Stimulated activated naive CD8-positive, alpha-beta T cell treated with anti-CD3 and anti-CD28 coated beads, Interleukin-15, amount 100 ng/mL, for 72 hours (primary cell): ENCODE data around the gene RASGRP3.
"Not testable (repeated sequence)": the region's sequence is repeated elsewhere in the genome, so short reads cannot be mapped to it uniquely, and the experiment has no call there.

Experiments
- ATAC-seq: fragments of 150-1000 bp; cut with Tn5 transposase; 2 replicates; pipeline ENCODE4 v1.10.0; 2021; ENCODE audit warnings: mild to moderate bottlenecking, moderate library complexity
- DNase-seq, 2 donors: peaks; one replicate each; pipeline ENCODE4 v3.0.0; 2021 to 2022
- H3K27ac Mint-ChIP-seq, 2 donors: one replicate each; pipeline ENCODE4 v1.8.0; 2022; ENCODE audit warnings: mild to moderate bottlenecking in 2 of 2, mixed read lengths in 2 of 2, moderate library complexity in 2 of 2
- H3K27me3 Mint-ChIP-seq: one replicate; pipeline ENCODE4 v1.8.0; 2022; ENCODE audit warnings: mixed read lengths
- H3K4me1 Mint-ChIP-seq: one replicate; pipeline ENCODE4 v1.8.0; 2022; ENCODE audit warnings: mild to moderate bottlenecking, mixed read lengths
- H3K4me3 Mint-ChIP-seq, 2 donors: one replicate each; pipeline ENCODE4 v1.8.0; 2022; ENCODE audit warnings: mild to moderate bottlenecking in 2 of 2, mixed read lengths in 2 of 2, moderate library complexity in 1 of 2
- H3K9me3 Mint-ChIP-seq, 2 donors: one replicate each; pipeline ENCODE4 v1.8.0; 2022; ENCODE audit warnings: mixed read lengths in 2 of 2

Gene RASGRP3

GRCh38 chr2:33444967-33445366, 31.5 kb upstream of the RASGRP3 start:
- DNase-seq: no peak
- H3K27me3 Mint-ChIP-seq: no peaks in the 10 kb centered on the region
- no peak overlapping the region for H3K4me3 Mint-ChIP-seq
- peak overlapping the region in 1 of 2 donors; percentile 61 for H3K27ac Mint-ChIP-seq
- no peaks in the 10 kb centered on the region for H3K9me3 Mint-ChIP-seq
- no peak for ATAC-seq
- no peaks in the 10 kb centered on the region for H3K4me1 Mint-ChIP-seq

- Mint-ChIP-seq H3K27ac (no peak overlapping the region), H3K4me1 (no peaks in the 10 kb centered on the region)
These were observed 28.1 kb upstream of the RASGRP3 start for GRCh38 chr2:33448220-33448899.

GRCh38 chr2:33451214-33451613, 25.2 kb upstream of the RASGRP3 start:
- Mint-ChIP-seq H3K4me1 (no peaks in the 10 kb centered on the region), H3K27me3 (no peaks in the 10 kb centered on the region), H3K9me3 (peaks cover 11 to 29% of the 10 kb centered on the region in 2 donors), H3K27ac (no peak overlapping the region), H3K4me3 (no peak overlapping the region)
- no peak for DNase-seq
- no peak for ATAC-seq

More at GRCh38 chr2:33448220-33448899, 28.1 kb upstream of the RASGRP3 start:
- ATAC-seq (no peak), DNase-seq (no peak)
- no peak overlapping the region for H3K4me3 Mint-ChIP-seq
- H3K9me3 Mint-ChIP-seq: peaks cover 7 to 19% of the 10 kb centered on the region in 2 donors
- no peaks in the 10 kb centered on the region for H3K27me3 Mint-ChIP-seq

GRCh38 chr2:33451825-33452224, 24.6 kb upstream of the RASGRP3 start:
- no peak overlapping the region for H3K4me3 Mint-ChIP-seq
- peaks cover 11 to 29% of the 10 kb centered on the region in 2 donors for H3K9me3 Mint-ChIP-seq
- no peak for ATAC-seq

GRCh38 chr2:33452545-33452944, 23.9 kb upstream of the RASGRP3 start:
- Mint-ChIP-seq H3K27ac (no peak overlapping the region), H3K4me3 (no peak overlapping the region), H3K9me3 (peaks cover 11 to 29% of the 10 kb centered on the region in 2 donors), H3K27me3 (no peaks in the 10 kb centered on the region), H3K4me1 (no peaks in the 10 kb centered on the region)
- DNase-seq (no peak), ATAC-seq (no peak)

More at GRCh38 chr2:33451825-33452224, 24.6 kb upstream of the RASGRP3 start:
- DNase-seq: no peak
- H3K27ac Mint-ChIP-seq: no peak overlapping the region
- no peaks in the 10 kb centered on the region for H3K27me3 Mint-ChIP-seq
- no peaks in the 10 kb centered on the region for H3K4me1 Mint-ChIP-seq

- H3K4me3 Mint-ChIP-seq: no peak overlapping the region
- no peak overlapping the region for H3K27ac Mint-ChIP-seq
- H3K9me3 Mint-ChIP-seq: peaks cover 11 to 29% of the 10 kb centered on the region in 2 donors
- H3K27me3 Mint-ChIP-seq: no peaks in the 10 kb centered on the region
- DNase-seq (no peak), ATAC-seq (no peak)
- H3K4me1 Mint-ChIP-seq: no peaks in the 10 kb centered on the region
These were observed 22.5 kb upstream of the RASGRP3 start for GRCh38 chr2:33453905-33454479.

GRCh38 chr2:33457556-33458247, 18.7 kb upstream of the RASGRP3 start:
- Mint-ChIP-seq H3K9me3 (peaks cover 4 to 17% of the 10 kb centered on the region in 2 donors), H3K4me1 (no peaks in the 10 kb centered on the region), H3K4me3 (no peak overlapping the region), H3K27me3 (no peaks in the 10 kb centered on the region), H3K27ac (no peak overlapping the region)
- no peak for ATAC-seq
- DNase-seq: no peak

GRCh38 chr2:33458248-33458819, 18.1 kb upstream of the RASGRP3 start:
- H3K9me3 Mint-ChIP-seq: peaks cover 4 to 10% of the 10 kb centered on the region in 2 donors
- no peaks in the 10 kb centered on the region for H3K4me1 Mint-ChIP-seq
- no peak for DNase-seq
- no peak overlapping the region for H3K27ac Mint-ChIP-seq
- H3K27me3 Mint-ChIP-seq: no peaks in the 10 kb centered on the region
- ATAC-seq: no peak
- H3K4me3 Mint-ChIP-seq: no peak overlapping the region

- ATAC-seq (no peak), DNase-seq (no peak)
- H3K27me3 Mint-ChIP-seq: no peaks in the 10 kb centered on the region
- H3K4me3 Mint-ChIP-seq: no peak overlapping the region
- no peaks in the 10 kb centered on the region for H3K4me1 Mint-ChIP-seq
- H3K27ac Mint-ChIP-seq: no peak overlapping the region
- H3K9me3 Mint-ChIP-seq: peaks cover 0 to 2% of the 10 kb centered on the region in 2 donors
These were observed 16.7 kb upstream of the RASGRP3 start for GRCh38 chr2:33459745-33460144.

- not testable (repeated sequence) for H3K4me1 Mint-ChIP-seq, H3K9me3 Mint-ChIP-seq, H3K27me3 Mint-ChIP-seq, DNase-seq, H3K4me3 Mint-ChIP-seq, H3K27ac Mint-ChIP-seq, ATAC-seq
These were observed 13.9 kb upstream of the RASGRP3 start for GRCh38 chr2:33462512-33462911.

- H3K27ac Mint-ChIP-seq: no peak overlapping the region
These were observed 9.0 kb upstream of the RASGRP3 start for GRCh38 chr2:33467413-33467812.

GRCh38 chr2:33469238-33469637, 7.2 kb upstream of the RASGRP3 start:
- no peaks in the 10 kb centered on the region for H3K9me3 Mint-ChIP-seq
- H3K4me3 Mint-ChIP-seq: no peak overlapping the region
- DNase-seq: no peak
- peaks cover under 1% of the 10 kb centered on the region for H3K4me1 Mint-ChIP-seq
- no peak overlapping the region for H3K27ac Mint-ChIP-seq
- ATAC-seq: no peak
- no peaks in the 10 kb centered on the region for H3K27me3 Mint-ChIP-seq

More at GRCh38 chr2:33467413-33467812, 9.0 kb upstream of the RASGRP3 start:
- no peak for ATAC-seq
- Mint-ChIP-seq H3K27me3 (no peaks in the 10 kb centered on the region), H3K4me3 (no peak overlapping the region), H3K4me1 (no peaks in the 10 kb centered on the region), H3K9me3 (no peaks in the 10 kb centered on the region)
- no peak for DNase-seq

- H3K27me3 Mint-ChIP-seq: no peaks in the 10 kb centered on the region
- H3K27ac Mint-ChIP-seq: peak overlapping the region; percentile 97 to 99
- peak overlapping the region; percentile 86 to 91 for H3K4me3 Mint-ChIP-seq
- DNase-seq (peak in 1 of 2 donors; percentile 80), ATAC-seq (peak; percentile 80)
- no peaks in the 10 kb centered on the region for H3K9me3 Mint-ChIP-seq
- peaks cover 38% of the 10 kb centered on the region for H3K4me1 Mint-ChIP-seq
These were observed 972 bp upstream of the RASGRP3 start for GRCh38 chr2:33475224-33476130.

GRCh38 chr2:33476793-33477190, 343 bp downstream of the RASGRP3 start:
- H3K27me3 Mint-ChIP-seq: no peaks in the 10 kb centered on the region
- DNase-seq (no peak), ATAC-seq (no peak)
- peak overlapping the region; percentile 97 to 99 for H3K27ac Mint-ChIP-seq
- no peaks in the 10 kb centered on the region for H3K9me3 Mint-ChIP-seq
- H3K4me1 Mint-ChIP-seq: peaks cover 38% of the 10 kb centered on the region
- H3K4me3 Mint-ChIP-seq: peak overlapping the region; percentile 86 to 91
